Endometrial microvascular endothelial cells (primary cell): ENCODE data around the gene CCNG2. TPM values are rescaled to one million over a fixed set of nuclear protein-coding genes. Genes with fewer than 3 reads are reported as not detected.

ENCODE experiments used
- in situ Hi-C: cut with HindIII; loops from 2 replicates; pipeline ENCODE4 v1.10.0; 2017; ENCODE audit warnings: low sequenced_read_pairs, low pct_unique_long_range_greater_than_20kb; ENCODE audit errors: inconsistent ontology term
- total RNA-seq: library from RNA; depleted of rRNA; stranded (reverse); fragments of >200 nt; gene quantifications from one replicate; pipeline ENCODE4 v1.2.3, GENCODE V29; 2015; ENCODE audit errors: inconsistent ontology term

Gene CCNG2
- total RNA-seq, 1 donor from 2014 or later = 8.5 TPM

GRCh38 chr4:77167866-77168265, 10.9 kb downstream of the CCNG2 start:
- in situ Hi-C loops = loop anchor here (25.0 kb wide), 1 partner anchor 731 kb away; the partner anchor contains the start of gene SHROOM3

- in situ Hi-C loops = loop anchor here (25.0 kb wide), 1 partner anchor 732 kb away; the partner anchor contains the start of gene SHROOM3
Measured at GRCh38 chr4:77169481-77169880, 12.5 kb downstream of the CCNG2 start.

- in situ Hi-C loops = loop anchor here (25.0 kb wide), 1 partner anchor 734 kb away; the partner anchor contains the start of gene SHROOM3
Measured at GRCh38 chr4:77170926-77171325, 13.9 kb downstream of the CCNG2 start.

GRCh38 chr4:77172336-77172735, 15.3 kb downstream of the CCNG2 start:
- in situ Hi-C loops = loop anchor here (25.0 kb wide), 1 partner anchor 735 kb away; the partner anchor contains the start of gene SHROOM3

- in situ Hi-C loops = loop anchor here (25.0 kb wide), 1 partner anchor 737 kb away; the partner anchor contains the start of gene SHROOM3
Measured at GRCh38 chr4:77174426-77174825, 17.4 kb downstream of the CCNG2 start.

- in situ Hi-C loops = no loop called here
Measured at GRCh38 chr4:77175201-77175611, 18.2 kb downstream of the CCNG2 start.

- in situ Hi-C loops = no loop called here
Measured at GRCh38 chr4:77176640-77177039, 19.6 kb downstream of the CCNG2 start.

GRCh38 chr4:77177199-77177598, 20.2 kb downstream of the CCNG2 start:
- in situ Hi-C loops = no loop called here

GRCh38 chr4:77178560-77178959, 21.6 kb downstream of the CCNG2 start:
- in situ Hi-C loops = no loop called here

- in situ Hi-C loops = no loop called here
Measured at GRCh38 chr4:77179519-77179918, 22.5 kb downstream of the CCNG2 start.

GRCh38 chr4:77181720-77182119, 24.7 kb downstream of the CCNG2 start:
- in situ Hi-C loops = no loop called here

GRCh38 chr4:77183777-77184420, 26.9 kb downstream of the CCNG2 start:
- in situ Hi-C loops = no loop called here

GRCh38 chr4:77184974-77185373, 28.0 kb downstream of the CCNG2 start:
- in situ Hi-C loops = no loop called here

GRCh38 chr4:77185686-77186085, 28.7 kb downstream of the CCNG2 start:
- in situ Hi-C loops = no loop called here

GRCh38 chr4:77187322-77187721, 30.3 kb downstream of the CCNG2 start:
- in situ Hi-C loops = no loop called here

- in situ Hi-C loops = no loop called here
Measured at GRCh38 chr4:77188498-77189220, 31.7 kb downstream of the CCNG2 start.

GRCh38 chr4:77189412-77189811, 32.4 kb downstream of the CCNG2 start:
- in situ Hi-C loops = no loop called here

GRCh38 chr4:77190053-77190452, 33.0 kb downstream of the CCNG2 start:
- in situ Hi-C loops = no loop called here

GRCh38 chr4:77193046-77193445, 36.0 kb downstream of the CCNG2 start:
- in situ Hi-C loops = no loop called here

- in situ Hi-C loops = no loop called here
Measured at GRCh38 chr4:77193511-77194102, 36.6 kb downstream of the CCNG2 start.
